ENCODE measurements around the gene ADAMTS12.

The ADAMTS12 gene

GRCh38 chr5:33662722-33663427 is 228.9 kb downstream of the ADAMTS12 start:
- in situ Hi-C loops (cut with HindIII; ENCODE audit: low sequenced_read_pairs) = no loop called here

- in situ Hi-C loops (cut with HindIII; ENCODE audit: low sequenced_read_pairs) = no loop called here
These were observed 232.1 kb downstream of the ADAMTS12 start for GRCh38 chr5:33659526-33660169.

GRCh38 chr5:33657804-33658440 is 233.9 kb downstream of the ADAMTS12 start:
- in situ Hi-C loops (cut with HindIII; ENCODE audit: low sequenced_read_pairs) = no loop called here

- in situ Hi-C loops (cut with HindIII; ENCODE audit: low sequenced_read_pairs) = no loop called here
These were observed 234.6 kb downstream of the ADAMTS12 start for GRCh38 chr5:33657176-33657575.

- in situ Hi-C loops (cut with HindIII; ENCODE audit: low sequenced_read_pairs) = no loop called here
These were observed 240.9 kb downstream of the ADAMTS12 start for GRCh38 chr5:33650911-33651310.

GRCh38 chr5:33649549-33650482 is 242.0 kb downstream of the ADAMTS12 start:
- in situ Hi-C loops (cut with HindIII; ENCODE audit: low sequenced_read_pairs) = no loop called here

- in situ Hi-C loops (cut with HindIII; ENCODE audit: low sequenced_read_pairs) = no loop called here
These were observed 249.9 kb downstream of the ADAMTS12 start for GRCh38 chr5:33641744-33642505.

GRCh38 chr5:33639474-33639873 is 252.3 kb downstream of the ADAMTS12 start:
- in situ Hi-C loops (cut with HindIII; ENCODE audit: low sequenced_read_pairs) = no loop called here

- in situ Hi-C loops (cut with HindIII; ENCODE audit: low sequenced_read_pairs) = no loop called here
These were observed 254.8 kb downstream of the ADAMTS12 start for GRCh38 chr5:33637011-33637410.

- in situ Hi-C loops (cut with HindIII; ENCODE audit: low sequenced_read_pairs) = no loop called here
These were observed 256.2 kb downstream of the ADAMTS12 start for GRCh38 chr5:33635582-33635981.

- in situ Hi-C loops (cut with HindIII; ENCODE audit: low sequenced_read_pairs) = no loop called here
These were observed 258.1 kb downstream of the ADAMTS12 start for GRCh38 chr5:33633699-33634098.

- in situ Hi-C loops (cut with HindIII; ENCODE audit: low sequenced_read_pairs) = no loop called here
These were observed 260.0 kb downstream of the ADAMTS12 start for GRCh38 chr5:33631786-33632185.

- in situ Hi-C loops (cut with HindIII; ENCODE audit: low sequenced_read_pairs) = no loop called here
These were observed 260.7 kb downstream of the ADAMTS12 start for GRCh38 chr5:33631139-33631538.

GRCh38 chr5:33629999-33630398 is 261.8 kb downstream of the ADAMTS12 start:
- in situ Hi-C loops (cut with HindIII; ENCODE audit: low sequenced_read_pairs) = no loop called here

GRCh38 chr5:33628796-33629195 is 263.0 kb downstream of the ADAMTS12 start:
- in situ Hi-C loops (cut with HindIII; ENCODE audit: low sequenced_read_pairs) = no loop called here

- in situ Hi-C loops (cut with HindIII; ENCODE audit: low sequenced_read_pairs) = no loop called here
These were observed 270.3 kb downstream of the ADAMTS12 start for GRCh38 chr5:33621514-33621913.

GRCh38 chr5:33614039-33614438 is 277.8 kb downstream of the ADAMTS12 start:
- in situ Hi-C loops (cut with HindIII; ENCODE audit: low sequenced_read_pairs) = no loop called here

GRCh38 chr5:33612386-33612785 is 279.4 kb downstream of the ADAMTS12 start:
- in situ Hi-C loops (cut with HindIII; ENCODE audit: low sequenced_read_pairs) = no loop called here

- in situ Hi-C loops (cut with HindIII; ENCODE audit: low sequenced_read_pairs) = no loop called here
These were observed 279.9 kb downstream of the ADAMTS12 start for GRCh38 chr5:33611877-33612276.

- in situ Hi-C loops (cut with HindIII; ENCODE audit: low sequenced_read_pairs) = no loop called here
These were observed 283.3 kb downstream of the ADAMTS12 start for GRCh38 chr5:33608344-33609041.
